ENCODE measurements around the gene TMEM179. TPM values are rescaled to one million over a fixed set of nuclear protein-coding genes. Genes with fewer than 3 reads are reported as not detected.

TMEM179 gene
- total and polyA plus RNA-seq, 2 of the 13 experiments (the other 11 are each of a cell fraction or from before 2014, with no cell fraction given), result not detected

GRCh38 chr14:104574536-104574935, 30.0 kb downstream of the TMEM179 start:
- H3K27me3 ChIP-seq (ENCODE audit: control insufficient read depth in 1 of 2, insufficient read depth in 2 of 2, low read length in 2 of 2), result peaks cover 12 to 59% of the 10 kb centered on the region in 2 experiments; a peak in 4 of 5 replicates
- H3K79me2 ChIP-seq (ENCODE audit: insufficient read depth, low read length), result no peaks in the 10 kb centered on the region
- peaks cover 26% of the 10 kb centered on the region for H3K4me1 ChIP-seq (ENCODE audit: insufficient read depth, low read length)
- no peak for FAIRE-seq
- no peak overlapping the region for H3K27ac ChIP-seq (ENCODE audit: extremely low read length, insufficient read depth, low read length)
- ChIA-PET CTCF (ENCODE audit: low intra/inter-chr PET ratio, low total read pairs) (no interaction called here), POLR2A (no interaction called here)
- no peak overlapping the region for H3K4me3 ChIP-seq (replicated peaks in 1 of 3; ENCODE audit: insufficient read depth in 1 of 3, low read depth in 2 of 3, low read length in 3 of 3)
- no TSS peak for BruUV-seq (replicated peaks)
- no peak overlapping the region for H2AFZ ChIP-seq (ENCODE audit: low read length)
- no peaks in the 10 kb centered on the region for H3K36me3 ChIP-seq (replicated peaks in 1 of 2; ENCODE audit: control insufficient read depth in 1 of 2, insufficient read depth in 2 of 2, low read length in 2 of 2)
- H3K9ac ChIP-seq (ENCODE audit: insufficient read depth, low read depth, low read length), result no peak overlapping the region
- intact Hi-C loops (cut with micrococcal nuclease; ENCODE audit: unreplicated experiment), result no loop called here
- ATAC-seq, result no peak
- 2% methylated on average over 7 of the region's 14 CpGs for WGBS (ENCODE audit: low lambda C conversion rate)
- in situ Hi-C loops (cut with HindIII; ENCODE audit: extremely low pct_ligation_motif_present, low pct_unique_long_range_greater_than_20kb), result no loop called here
- H4K20me1 ChIP-seq (ENCODE audit: insufficient read depth, low read length), result no peaks in the 10 kb centered on the region
- H3K4me2 ChIP-seq (ENCODE audit: low read depth, low read length), result no peak overlapping the region
- H3K9me3 ChIP-seq (ENCODE audit: low read length), result no peaks in the 10 kb centered on the region
- DNase-seq (ENCODE audit: low spot score), result no peak
- TF ChIP-seq KDM1A (CRISPR knock-in tag; IDR thresholded peaks at IDR 0.05) (no peak), ZNF83 (CRISPR knock-in tag; IDR thresholded peaks at IDR 0.05; ENCODE audit: borderline replicate concordance) (no peak), ZNF558 (CRISPR knock-in tag; IDR thresholded peaks at IDR 0.05; ENCODE audit: borderline replicate concordance) (no peak), ZNF749 (CRISPR knock-in tag; IDR thresholded peaks at IDR 0.05; ENCODE audit: borderline replicate concordance) (no peak), SOX5 (CRISPR knock-in tag; IDR thresholded peaks at IDR 0.05; ENCODE audit: borderline replicate concordance) (no peak), ZNF773 (CRISPR knock-in tag; IDR thresholded peaks at IDR 0.05; ENCODE audit: borderline replicate concordance) (no peak), ZNF614 (CRISPR knock-in tag; IDR thresholded peaks at IDR 0.05; ENCODE audit: borderline replicate concordance) (no peak), ZNF430 (CRISPR knock-in tag; IDR thresholded peaks at IDR 0.05) (no peak), ZNF274 (CRISPR knock-in tag; IDR thresholded peaks at IDR 0.05) (no peak), GZF1 (CRISPR knock-in tag; IDR thresholded peaks at IDR 0.05) (no peak)

DNA sequence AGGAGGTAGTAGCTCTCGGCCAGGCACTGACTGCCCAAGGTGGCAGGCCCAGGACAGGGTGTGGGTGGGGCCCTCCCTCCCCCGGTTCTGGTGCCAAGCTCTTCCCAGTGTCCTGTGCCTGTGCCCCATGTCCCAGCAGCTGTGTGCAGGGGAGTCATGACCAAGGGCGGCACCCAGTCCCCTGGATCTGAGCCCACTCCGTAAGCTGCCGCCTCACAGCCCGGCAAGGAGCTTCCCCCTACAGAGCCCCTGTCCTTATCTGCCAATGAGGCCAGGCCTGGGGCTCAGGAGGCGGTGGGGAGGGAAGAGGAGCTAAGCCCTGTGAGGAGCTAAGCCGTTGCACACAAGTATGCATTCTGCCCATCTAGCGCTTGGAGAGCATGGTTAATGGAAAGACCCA, 30.6 kb downstream of the TMEM179 start:
- in situ Hi-C loops (cut with HindIII; ENCODE audit: extremely low pct_ligation_motif_present, low pct_unique_long_range_greater_than_20kb), result no loop called here
- Histone ChIP-seq H2AFZ (ENCODE audit: low read length) (no peak overlapping the region), H4K20me1 (ENCODE audit: insufficient read depth, low read length) (no peaks in the 10 kb centered on the region), H3K36me3 (replicated peaks in 1 of 2; ENCODE audit: control insufficient read depth in 1 of 2, insufficient read depth in 2 of 2, low read length in 2 of 2) (no peaks in the 10 kb centered on the region), H3K9me3 (ENCODE audit: low read length) (no peaks in the 10 kb centered on the region), H3K4me1 (ENCODE audit: insufficient read depth, low read length) (peaks cover 26% of the 10 kb centered on the region), H3K27me3 (ENCODE audit: control insufficient read depth in 1 of 2, insufficient read depth in 2 of 2, low read length in 2 of 2) (peaks cover 12 to 60% of the 10 kb centered on the region in 2 experiments; a peak in 4 of 5 replicates), H3K4me2 (ENCODE audit: low read depth, low read length) (no peak overlapping the region), H3K9ac (ENCODE audit: insufficient read depth, low read depth, low read length) (no peak overlapping the region), H3K4me3 (replicated peaks in 1 of 3; ENCODE audit: insufficient read depth in 1 of 3, low read depth in 2 of 3, low read length in 3 of 3) (no peak overlapping the region), H3K27ac (ENCODE audit: extremely low read length, insufficient read depth, low read length) (no peak overlapping the region), H3K79me2 (ENCODE audit: insufficient read depth, low read length) (no peaks in the 10 kb centered on the region)
- no peak for DNase-seq (ENCODE audit: low spot score)
- FAIRE-seq, result no peak
- intact Hi-C loops (cut with micrococcal nuclease; ENCODE audit: unreplicated experiment), result no loop called here
- ATAC-seq, result no peak
- no CpG with 5 or more reads among the region's 9 CpGs for WGBS (ENCODE audit: low lambda C conversion rate)
- no TSS peak for BruUV-seq (replicated peaks)
- POLR2A ChIA-PET, result no interaction called here
- CTCF ChIA-PET (ENCODE audit: low intra/inter-chr PET ratio, low total read pairs), result no interaction called here
- TF ChIP-seq ZNF678 (CRISPR knock-in tag; IDR thresholded peaks at IDR 0.05) (no peak), CBFB (CRISPR knock-in tag; IDR thresholded peaks at IDR 0.05) (no peak), ZNF326 (CRISPR knock-in tag; IDR thresholded peaks at IDR 0.05; ENCODE audit: borderline replicate concordance) (no peak), KLF11 (CRISPR knock-in tag; IDR thresholded peaks at IDR 0.05) (no peak), ZMAT3 (CRISPR knock-in tag; conservative IDR thresholded peaks at IDR 0.05) (no peak)

All from HepG2 (cell line).